DMS114 treated with DMSO at 0.1 percent for 48 hours (cell line): ENCODE results near the gene ACACB.

ENCODE experiments used
- DNase-seq: peaks from one replicate; lab custom pipeline; 2025; ENCODE audit not compliant: unreplicated experiment; lab: John Stamatoyannopoulos, UW

The ACACB gene

DNA sequence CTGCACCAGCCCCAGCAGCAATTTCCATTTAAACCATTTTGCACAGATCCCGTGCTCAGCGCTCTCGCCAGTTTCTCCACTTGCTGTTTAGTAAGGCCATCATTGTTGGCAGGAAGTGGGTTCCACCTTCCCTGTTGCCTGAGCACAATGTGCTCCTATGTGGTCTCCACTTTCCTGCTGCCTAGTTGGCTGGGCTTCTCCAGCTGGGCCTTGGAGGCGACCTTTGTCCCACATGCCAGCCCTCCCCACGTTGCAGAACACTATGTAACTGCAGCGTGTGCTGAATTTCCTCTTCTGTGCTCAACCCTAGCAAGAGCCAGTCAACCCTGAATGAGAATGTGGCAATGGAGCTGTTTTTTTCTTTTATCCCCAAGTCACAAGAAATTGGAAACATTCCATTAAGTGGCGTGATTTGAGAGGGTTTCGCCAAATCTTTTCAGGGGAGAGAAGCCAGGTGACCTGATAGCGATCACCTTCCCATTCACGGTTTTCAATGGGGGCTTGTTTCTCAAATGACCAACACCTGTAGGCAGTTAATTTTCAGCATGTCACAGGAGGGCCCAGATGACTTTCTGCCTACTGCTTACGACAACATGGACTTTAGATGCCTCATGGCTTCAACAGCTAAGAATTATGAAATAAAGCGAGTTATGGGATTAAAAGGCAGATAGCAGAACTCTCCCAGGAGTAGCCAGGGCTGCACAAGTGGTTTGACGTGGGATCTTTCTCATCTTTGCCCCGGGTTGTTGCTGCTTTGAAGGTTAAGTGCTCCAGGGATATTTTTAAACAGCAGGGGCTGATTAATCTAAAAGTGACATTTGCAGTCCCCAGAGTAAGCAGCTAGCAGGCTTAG, at the start of gene ACACB:
ACACB (plus strand) TSS at position 830 of the 853 bp plus-strand sequence. CDS start 22,819 bp downstream, outside the sequence.
- no peak for DNase-seq

DNA sequence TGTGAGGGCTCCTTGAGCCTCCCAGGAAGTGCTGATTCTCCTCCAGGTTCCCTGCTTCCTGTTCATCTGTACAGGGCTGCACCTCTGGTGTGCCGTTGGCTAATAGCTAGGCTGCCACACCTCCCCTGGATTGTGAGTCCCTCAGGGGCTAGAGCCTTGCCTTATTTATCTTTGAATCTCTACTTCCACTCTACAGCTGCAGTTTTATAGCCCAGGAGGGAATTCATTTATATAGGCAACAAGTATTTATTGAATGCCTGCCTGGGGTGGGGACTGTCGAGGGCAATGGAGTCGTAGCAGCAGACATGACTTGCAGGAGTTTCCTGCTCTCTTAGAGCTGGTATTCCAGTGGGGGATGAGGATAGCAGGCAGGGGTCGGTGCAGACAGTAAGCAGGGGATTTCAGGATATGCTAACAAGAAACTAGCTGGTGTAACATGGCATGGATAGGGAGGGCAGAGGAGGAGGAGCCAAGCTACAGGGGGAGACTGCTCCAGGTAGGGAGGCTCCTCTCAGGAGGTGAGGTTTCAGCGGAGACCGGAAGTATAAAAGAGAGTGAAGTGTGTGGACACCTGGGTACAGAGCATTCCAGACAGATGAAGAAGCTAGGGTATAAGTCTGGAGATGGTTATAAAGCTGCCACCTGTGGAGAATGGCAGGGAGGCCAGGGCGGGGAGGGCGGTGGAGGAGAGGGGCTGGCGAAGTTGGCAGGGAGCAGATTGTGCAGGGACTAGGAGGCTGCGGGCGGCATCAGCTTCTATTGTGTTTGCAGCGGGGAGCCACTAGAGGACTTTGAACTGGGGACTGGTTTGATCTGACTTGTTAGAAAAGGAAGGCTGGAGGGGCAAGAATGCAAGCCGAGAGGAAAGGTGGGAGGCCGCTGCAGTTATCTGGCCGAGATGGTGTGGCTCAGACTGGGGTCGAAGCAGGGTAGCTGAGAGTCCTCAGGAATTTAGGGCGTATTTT, 46.8 kb upstream of the ACACB start:
- no peak for DNase-seq

DNA sequence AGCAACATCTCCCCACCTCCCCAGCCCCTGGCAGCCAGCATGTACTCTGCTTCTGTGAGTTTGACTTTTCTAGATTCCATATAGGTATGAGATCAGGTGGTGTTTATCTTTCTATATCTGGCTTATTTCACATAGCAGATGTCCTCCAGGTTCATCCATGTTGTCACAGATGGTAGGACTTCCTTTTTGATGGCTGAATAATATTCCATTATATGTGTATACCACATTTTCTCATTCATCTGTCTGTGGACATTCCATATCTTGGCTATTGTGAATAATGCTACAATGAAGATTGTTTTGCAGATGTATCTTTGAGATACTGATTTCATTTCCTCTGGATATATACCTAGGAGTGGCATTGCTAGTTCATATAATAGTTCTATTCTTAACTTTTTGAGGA, 41.5 kb upstream of the ACACB start:
- no peak for DNase-seq

DNA sequence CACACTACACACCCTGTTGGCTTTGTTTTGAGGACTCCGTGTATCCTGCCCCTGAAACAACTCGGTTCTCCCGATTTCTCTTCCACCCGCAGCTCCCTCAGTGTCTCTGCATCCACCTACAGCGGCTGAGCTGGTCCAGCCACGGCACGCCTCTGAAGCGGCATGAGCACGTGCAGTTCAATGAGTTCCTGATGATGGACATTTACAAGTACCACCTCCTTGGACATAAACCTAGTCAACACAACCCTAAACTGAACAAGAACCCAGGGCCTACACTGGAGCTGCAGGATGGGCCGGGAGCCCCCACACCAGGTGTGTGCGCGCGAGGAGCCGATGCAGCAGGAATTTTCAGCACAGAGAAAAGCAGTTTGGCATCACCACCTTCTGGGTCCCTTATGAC, 33.6 kb upstream of the ACACB start:
- no peak for DNase-seq

DNA sequence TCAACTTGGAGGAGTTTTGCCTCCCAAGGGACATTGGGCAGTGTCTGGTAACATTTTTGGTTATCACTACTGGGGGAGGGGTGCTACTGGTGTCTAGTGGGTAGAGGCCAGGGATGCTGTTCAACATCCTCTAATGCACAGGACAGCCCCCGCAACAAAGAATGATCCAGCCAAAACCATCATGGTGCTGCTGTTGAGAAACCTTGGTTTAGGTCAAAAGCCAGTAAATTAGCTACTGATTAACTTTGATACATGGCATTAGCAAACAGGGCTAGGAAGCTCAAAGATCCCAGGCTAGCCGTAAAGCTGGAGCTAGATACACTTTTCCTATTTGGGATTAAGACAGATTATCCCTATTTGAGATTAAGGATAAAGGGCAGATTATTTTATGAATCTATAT, 32.0 kb upstream of the ACACB start:
- DNase-seq = no peak

DNA sequence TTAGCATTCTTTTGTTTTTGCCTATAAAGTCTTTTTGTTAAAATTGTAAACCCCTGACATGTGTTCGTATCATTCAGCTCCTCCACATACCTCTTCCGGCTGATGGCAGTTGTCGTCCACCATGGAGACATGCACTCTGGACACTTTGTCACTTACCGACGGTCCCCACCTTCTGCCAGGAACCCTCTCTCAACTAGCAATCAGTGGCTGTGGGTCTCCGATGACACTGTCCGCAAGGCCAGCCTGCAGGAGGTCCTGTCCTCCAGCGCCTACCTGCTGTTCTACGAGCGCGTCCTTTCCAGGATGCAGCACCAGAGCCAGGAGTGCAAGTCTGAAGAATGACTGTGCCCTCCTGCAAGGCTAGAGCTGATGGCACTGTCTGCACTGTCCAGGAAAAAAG, 30.8 kb upstream of the ACACB start:
- DNase-seq = no peak

DNA sequence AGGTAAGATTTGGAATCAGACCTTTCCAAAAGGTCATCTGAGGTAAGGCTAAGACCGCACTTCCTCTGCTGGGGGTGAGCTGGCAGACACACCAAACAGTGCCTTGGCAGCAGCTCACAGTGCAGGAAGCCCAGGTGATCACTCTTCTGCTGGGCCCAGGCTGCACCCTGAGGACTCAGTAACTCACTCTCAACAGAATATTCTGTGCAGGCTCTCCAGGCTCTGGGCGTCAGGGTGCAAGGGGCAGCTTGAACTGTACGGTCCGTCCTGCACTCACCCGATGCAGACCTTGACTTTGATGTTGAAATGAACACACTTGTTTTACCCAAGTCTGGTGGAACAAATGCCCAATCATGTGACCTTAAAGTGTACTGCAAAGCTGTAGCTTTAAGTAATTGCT, 29.1 kb upstream of the ACACB start:
- DNase-seq = no peak

DNA sequence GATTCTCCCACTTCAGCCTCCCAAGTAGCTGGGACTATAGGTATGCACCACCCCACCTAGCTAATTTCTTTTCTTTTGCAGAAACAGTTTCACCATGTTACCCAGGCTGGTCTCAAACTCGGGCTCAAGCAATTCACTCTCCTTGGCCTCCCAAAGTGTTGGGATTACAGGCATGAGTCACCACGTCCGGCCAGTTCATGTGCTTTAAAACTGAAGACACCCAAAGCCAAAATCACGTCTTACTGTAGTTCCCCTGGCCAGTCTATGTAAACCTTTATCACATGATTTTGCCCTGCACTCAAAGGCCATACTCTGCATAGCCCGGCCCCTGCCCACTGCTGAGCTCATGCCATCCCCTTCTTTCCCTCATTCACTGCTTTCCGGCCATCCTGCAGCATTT, 27.6 kb upstream of the ACACB start:
- no peak for DNase-seq

DNA sequence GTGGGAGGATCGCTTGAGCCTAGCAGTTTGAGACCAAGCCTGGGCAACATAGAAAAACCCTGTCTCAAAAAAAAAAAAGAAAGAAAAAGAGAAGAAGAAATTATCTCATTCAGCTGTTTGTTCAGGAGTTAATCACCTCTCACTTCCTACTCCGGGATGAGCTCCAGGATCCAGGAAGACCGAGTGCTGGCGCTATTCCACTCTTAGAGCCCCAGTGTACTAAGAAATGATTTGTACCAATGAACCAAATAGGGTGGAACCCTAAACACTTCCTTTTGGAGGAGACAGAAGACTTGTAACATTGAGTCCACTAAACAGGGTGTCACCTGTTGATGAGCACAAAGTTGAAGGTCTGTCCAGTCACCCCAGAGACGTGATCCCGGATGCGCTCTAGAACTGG, 26.7 kb upstream of the ACACB start:
- DNase-seq = no peak

DNA sequence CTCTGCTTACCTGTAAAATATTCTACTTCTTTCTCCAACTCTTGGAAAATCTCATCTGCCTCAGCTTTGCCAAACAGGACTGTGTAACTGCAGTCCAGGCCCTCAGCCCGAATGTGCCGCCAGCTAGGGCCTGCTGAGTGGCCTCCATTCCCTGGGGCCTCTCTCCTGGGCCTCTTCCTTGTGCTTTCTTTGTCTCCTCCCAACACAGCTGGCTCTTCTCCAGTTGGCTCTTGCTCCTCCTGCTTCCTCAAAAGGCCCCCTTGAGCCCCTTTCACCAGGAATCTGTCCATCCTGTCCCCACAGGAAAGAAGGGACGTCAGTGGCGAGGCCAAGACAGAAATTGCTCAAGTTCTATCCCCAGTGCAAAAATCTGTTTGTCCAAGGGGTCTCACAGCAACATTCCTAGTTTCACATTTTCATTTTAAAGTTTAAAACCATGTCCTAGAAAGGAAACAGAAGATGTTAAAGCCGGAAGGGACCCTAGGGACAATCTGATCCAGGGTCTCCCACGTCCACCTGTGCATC, 23.8 kb upstream of the ACACB start:
- no peak for DNase-seq

DNA sequence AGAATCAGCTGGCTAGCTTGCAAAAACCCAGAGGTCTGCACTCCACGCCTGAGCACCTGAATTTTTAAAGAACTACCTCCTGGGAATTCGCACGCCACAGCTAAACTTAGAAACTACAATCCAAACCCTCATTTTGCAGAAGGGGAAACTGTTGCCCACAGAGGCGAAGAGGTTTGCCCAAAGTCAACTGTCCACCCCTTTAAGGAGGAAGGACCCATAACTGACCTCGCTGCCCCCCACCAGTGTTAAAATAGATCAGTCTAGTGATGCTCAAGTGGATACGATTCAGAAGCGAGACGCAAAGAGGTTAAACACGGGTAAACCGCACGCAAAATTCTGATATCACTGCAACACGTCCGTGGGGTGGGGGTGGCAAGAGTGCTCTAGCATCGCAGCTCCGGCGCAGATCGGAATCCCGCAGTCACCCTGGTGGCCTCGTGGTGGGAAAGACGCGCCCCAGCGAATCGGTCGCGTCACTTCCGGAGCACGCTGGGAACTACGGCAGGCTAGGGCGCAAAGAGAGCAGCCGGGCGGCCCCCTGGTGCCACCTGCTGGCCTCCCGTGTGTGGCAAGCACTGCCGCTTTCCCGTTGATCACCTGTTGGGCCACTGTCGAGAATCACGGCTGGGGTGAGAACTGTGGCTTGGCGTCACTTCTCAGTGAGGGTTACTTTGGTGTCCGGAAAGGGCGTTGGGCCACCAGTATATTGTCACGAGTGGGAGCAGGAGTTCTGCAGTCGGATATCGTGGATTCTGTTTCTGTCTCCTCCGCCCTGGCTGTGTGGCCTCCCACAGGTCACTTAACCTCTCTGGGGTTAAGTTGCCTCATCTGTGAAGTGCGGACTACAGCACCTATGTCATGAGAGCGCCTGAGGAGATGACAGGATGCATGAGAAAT, 23.1 kb upstream of the ACACB start, which contains the start of gene ALKBH2:
ALKBH2 (minus strand) TSS at position 451 of the 897 bp plus-strand sequence. CDS start 686 bp downstream, outside the sequence.
- peak; percentile 92 for DNase-seq

DNA sequence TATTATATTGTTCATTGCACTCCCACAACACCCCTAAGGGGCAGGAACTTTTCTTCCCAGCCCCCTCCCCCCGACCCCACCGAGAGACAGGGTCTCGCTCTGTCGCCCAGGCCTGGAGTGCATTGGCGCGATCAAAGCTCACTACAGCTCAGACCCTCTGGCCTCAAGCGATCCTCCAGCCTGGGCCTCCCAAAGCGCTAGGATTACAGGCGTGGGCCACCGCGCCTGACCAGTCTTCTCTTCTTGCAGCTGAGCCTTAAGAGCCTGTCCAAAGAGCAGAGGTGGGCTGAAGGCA, 19.3 kb upstream of the ACACB start:
- DNase-seq = no peak

DNA sequence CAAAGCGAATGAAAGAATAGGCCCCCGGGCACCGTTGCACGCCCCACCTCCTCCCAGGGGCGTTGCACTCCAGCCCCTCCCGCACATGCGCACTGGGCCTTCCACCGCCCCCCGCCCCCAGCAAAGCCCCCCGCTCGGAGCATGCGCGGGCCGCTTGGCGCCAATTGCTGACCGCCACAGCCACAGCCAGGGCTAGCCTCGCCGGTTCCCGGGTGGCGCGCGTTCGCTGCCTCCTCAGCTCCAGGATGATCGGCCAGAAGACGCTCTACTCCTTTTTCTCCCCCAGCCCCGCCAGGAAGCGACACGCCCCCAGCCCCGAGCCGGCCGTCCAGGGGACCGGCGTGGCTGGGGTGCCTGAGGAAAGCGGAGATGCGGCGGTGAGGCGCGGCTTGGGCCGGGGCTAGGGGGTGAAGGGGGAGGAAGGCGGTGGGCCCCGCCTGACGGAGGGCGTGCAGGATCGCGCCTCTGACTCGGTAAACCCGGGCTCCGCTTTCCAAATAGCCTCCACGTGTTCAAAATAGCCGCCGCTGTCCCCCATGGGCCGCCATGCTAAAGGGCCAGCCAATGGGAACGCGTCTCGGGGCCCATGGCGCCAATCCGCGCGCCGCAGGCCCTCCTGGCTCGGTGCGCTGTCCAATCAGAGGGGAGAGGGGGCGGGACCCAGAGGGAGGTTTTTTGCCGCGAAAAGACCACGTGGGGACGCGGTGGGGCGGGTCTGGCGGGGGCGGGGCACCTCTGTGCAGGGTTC, 18.8 kb upstream of the ACACB start, which contains the start of gene UNG:
UNG (plus strand) TSS at position 163 of the 748 bp plus-strand sequence; CDS start at position 246, 83 bp downstream.
- DNase-seq = peak; percentile 91

DNA sequence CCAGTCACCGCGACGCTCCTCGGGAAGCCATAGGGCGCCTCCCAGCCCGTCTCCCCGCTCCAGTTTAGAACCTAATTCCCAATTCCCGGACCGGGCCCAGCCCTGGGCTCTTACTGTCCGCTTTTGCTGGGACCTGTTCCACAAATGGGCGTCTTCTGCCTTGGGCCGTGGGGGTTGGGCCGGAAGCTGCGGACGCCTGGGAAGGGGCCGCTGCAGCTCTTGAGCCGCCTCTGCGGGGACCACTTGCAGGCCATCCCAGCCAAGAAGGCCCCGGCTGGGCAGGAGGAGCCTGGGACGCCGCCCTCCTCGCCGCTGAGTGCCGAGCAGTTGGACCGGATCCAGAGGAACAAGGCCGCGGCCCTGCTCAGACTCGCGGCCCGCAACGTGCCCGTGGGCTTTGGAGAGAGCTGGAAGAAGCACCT, 18.2 kb upstream of the ACACB start:
- DNase-seq = no peak

DNA sequence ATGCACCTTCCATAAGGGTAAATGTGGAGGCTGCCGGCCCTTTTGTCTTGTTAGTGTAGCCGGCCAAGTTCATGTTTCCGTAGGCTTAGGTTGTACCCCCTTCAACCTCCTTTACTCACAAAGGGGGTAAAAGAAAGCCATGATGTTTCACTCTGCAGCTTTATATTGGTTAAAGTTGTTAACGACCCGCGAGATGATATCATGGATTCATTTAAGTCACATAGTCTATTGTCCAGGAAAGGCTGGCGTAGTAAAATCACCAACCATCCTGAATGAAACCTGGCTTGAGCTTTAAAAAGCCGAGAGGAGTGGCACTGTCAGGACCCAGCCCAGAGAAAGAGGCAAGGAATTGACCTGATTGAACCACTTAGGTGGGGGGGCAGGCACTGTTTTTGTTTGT, 17.7 kb upstream of the ACACB start:
- DNase-seq = peak; percentile 17

DNA sequence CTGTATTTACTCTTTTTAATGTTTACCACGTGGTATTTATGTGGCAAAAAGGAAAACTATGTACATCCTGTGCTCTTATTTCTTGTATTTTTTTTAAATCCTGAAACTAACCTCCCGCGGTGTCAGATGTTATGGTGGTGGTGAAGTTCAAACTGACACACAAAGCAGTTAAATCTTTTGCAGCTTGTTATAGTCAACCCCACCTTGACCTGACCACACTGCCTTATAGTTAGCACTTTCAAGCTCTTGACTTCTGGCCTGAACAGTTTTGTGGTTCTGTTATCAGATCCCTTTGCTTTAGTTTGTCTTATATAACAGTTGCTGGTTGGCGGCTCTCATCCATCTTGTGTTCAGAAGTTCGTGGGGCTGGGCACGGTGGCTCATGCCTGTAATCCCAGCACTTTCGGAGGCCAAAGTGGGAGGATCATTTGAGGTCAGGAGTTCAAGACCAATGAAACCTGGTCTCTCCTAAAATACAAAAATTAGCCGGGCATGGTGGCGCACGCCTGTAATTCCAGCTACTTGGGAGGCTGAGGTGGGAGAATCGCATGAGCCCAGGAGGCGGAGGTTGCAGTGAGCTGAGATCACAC, 16.9 kb upstream of the ACACB start:
- no peak for DNase-seq

DNA sequence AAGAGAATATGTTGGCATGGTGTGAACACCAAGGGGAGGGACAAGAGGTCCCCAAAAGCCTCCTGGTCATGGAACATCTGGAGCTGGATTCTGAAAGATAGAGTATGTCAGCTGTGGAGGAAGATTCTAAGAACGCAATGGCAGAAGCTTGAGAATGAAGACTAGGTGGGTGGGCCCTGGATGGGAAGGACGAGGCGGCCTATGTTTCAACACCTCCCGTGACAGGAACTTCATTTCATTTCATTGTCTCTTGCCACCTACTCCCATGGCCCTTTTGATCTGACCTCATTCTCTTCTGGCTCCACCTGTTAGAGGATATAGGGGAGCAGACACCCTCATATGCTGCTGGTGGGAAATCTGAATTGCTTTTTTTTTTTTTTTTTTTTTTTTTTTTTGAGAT, 15.6 kb upstream of the ACACB start:
- no peak for DNase-seq

DNA sequence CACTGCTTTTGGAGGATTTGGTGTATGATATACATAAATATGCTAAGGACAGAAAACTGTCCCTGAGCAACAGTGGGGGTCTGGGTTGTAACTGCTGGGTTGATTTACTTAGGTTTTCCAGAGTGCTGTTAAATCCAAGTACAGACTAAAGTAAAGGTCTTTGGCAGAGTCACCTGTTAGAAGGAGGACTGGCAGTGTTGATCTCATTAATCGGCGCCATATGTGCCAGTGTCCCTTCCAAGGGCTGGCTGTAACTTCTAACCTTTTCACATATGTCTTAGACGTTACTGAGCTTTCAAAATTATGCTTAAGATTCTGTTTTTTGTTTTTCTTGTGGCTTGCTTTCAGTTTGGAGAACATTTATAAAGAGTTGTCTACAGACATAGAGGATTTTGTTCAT, 13.9 kb upstream of the ACACB start:
- no peak for DNase-seq

DNA sequence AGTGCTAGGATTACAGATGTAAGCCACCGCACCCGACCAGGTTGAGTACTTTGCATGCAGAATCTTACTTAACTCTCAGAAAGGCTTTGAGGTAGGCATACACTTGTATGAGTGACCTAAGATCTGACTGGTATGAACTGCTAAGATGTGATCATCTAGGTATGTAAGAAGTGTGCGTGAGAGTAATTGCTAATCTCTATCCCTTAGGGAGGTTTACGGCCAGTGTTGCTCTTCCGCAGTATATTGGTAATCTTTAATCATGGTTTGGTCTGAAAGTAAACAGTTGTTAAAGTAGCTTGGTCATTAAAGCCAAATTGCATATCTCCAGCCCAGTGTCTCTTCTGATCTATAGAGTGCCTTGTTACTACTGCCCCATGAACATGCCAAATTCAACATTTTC, 11.2 kb upstream of the ACACB start:
- DNase-seq = no peak
